Activated CD4-positive, alpha-beta T cell treated with anti-CD3 and anti-CD28 coated beads for 48 hours (primary cell): ENCODE data around the gene MYRFL.
"Not testable (repeated sequence)": the region's sequence is repeated elsewhere in the genome, so short reads cannot be mapped to it uniquely, and the experiment has no call there.

ENCODE experiments used
- DNase-seq: peaks from one replicate; pipeline ENCODE4 v3.0.0-alpha.2; 2020

MYRFL gene

GRCh38 chr12:69844416-69844815 lies 19.4 kb downstream of the MYRFL start:
- DNase-seq = no peak

GRCh38 chr12:69844836-69845235 lies 19.8 kb downstream of the MYRFL start:
- no peak for DNase-seq

GRCh38 chr12:69846976-69847375 lies 21.9 kb downstream of the MYRFL start:
- DNase-seq = no peak

DNA sequence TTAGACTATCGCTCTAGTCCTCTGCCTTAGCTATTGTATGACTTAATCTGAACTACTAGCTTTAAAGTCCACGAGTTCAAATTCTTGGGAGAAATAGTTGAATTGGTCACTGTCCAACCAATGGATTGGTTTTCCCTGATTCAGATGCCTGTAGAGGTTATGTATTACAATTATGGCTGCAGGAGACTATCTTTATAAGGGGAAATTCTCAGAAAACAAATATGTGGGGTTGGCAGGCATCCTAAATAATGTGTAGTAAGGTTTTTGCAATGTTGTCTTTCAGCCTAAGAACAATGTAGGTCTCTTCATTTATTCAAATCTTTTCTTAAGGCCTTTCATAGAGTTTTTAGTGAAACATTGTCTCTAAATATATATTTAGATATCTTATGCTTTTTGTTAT lies 26.9 kb downstream of the MYRFL start:
- DNase-seq = no peak

GRCh38 chr12:69853176-69853961 lies 28.3 kb downstream of the MYRFL start:
- not testable (repeated sequence) for DNase-seq

DNA sequence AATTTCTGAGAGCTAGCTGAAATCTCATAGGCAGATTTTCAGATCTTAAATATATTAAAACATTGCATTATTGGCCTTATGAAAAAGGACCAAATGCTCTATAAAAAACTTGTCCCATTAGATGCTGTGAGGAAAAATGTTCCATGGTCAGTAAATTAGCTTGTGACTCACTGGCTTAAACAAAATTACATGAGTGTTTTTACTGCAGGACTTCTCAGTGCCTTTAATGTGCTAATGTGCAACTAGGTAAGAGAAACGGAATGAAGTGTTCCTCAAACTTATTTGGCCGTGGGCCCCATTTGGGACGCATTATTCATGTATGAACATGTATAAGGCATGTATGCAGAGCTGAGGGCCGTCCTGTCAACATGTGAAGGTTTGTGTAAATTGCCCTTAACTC lies 41.7 kb downstream of the MYRFL start:
- no peak for DNase-seq

- no peak for DNase-seq
These were observed 43.7 kb downstream of the MYRFL start for GRCh38 chr12:69868695-69869094.

DNA sequence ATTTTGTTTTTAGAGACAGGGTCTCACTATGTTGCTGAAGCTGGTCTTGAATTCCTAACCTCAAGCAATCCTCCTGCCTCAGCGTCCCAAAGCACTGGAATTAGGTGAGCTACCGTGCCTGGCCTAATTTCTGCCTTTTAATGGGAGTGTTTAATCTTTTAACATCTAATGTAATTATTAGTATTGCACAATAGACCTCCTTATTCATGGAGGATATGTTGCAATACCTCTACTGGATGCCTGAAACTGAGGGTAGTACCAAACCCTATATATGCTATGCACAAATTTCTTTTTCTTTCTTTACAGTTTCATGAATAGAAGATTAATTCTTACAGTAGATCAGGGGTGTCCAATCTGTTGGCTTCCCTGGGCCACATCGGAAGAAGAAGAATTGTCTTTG lies 47.8 kb downstream of the MYRFL start:
- no peak for DNase-seq

GRCh38 chr12:69873429-69873828 lies 48.4 kb downstream of the MYRFL start:
- no peak for DNase-seq

- no peak for DNase-seq
These were observed 49.6 kb downstream of the MYRFL start for GRCh38 chr12:69874606-69875005.

GRCh38 chr12:69875416-69875935 lies 50.4 kb downstream of the MYRFL start:
- DNase-seq = no peak

DNA sequence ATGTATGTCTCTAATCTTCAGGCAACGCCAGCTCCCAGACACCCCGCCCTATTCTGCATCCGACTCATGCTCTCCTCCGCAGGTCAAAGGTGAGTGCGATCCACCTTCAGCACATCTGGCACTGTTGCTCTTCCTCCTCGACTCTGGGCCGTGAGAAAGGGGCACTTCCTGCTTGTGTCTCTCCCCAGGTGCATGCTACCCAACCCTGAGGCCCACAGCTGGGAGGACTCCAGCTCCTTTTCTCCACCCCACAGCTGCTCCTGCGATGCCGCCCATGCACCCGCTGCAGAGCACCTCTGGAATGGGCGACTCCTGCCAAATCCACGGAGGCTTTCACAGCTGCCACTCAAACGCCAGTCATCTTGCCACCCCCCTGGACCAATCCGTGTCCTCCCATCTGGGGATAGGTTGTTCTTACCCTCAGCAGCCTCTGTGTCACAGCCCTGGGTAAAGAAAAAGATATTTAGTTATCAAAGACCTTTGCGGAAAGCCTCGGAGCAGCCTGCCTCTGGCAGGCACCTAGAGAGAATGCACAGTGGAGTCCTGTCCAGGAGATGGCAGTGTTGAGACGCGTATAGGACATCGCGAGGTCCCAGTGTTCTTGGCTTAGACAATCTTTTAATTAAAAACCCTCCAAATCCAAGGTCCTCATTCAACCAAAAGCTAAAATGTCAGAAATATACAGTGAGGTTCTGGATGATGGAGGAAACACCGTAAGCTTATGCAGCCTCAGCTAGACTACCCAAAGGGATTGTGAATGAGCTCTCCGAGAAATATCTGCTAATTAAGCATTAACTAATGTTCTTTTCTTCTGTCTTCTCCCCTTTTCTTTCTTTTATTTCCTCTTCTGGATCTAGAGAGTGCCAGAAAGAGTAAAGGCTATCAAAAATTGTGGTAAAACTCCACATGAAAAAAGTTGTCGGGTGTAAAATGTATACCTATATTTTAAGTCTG lies 54.3 kb downstream of the MYRFL start:
- peak; percentile 74 for DNase-seq

- DNase-seq = no peak
These were observed 55.5 kb downstream of the MYRFL start for GRCh38 chr12:69880571-69880970.

GRCh38 chr12:69881771-69882170 lies 56.7 kb downstream of the MYRFL start:
- no peak for DNase-seq

DNA sequence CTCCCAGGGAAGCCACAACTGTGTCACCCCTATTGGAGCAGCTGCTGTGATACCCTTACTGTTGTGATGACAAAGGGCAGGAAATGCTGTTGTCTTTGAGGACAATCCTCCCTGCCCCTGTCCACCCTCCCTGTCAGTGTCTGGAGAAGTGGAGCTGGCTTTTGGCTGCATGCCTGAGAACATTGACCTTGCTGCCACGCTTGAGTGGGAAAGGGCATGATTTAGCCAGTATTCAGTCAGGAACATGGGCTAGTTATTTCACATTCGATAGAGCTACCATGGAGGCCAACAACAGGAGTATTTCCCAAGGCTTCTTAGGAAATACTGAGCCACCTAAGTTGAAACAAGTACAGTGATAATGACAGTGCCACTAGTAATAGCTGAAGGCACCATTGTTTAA lies 59.4 kb downstream of the MYRFL start:
- DNase-seq = no peak

- no peak for DNase-seq
These were observed 60.6 kb downstream of the MYRFL start for GRCh38 chr12:69885658-69886057.

GRCh38 chr12:69886109-69886508 lies 61.1 kb downstream of the MYRFL start:
- no peak for DNase-seq

GRCh38 chr12:69886715-69887114 lies 61.7 kb downstream of the MYRFL start:
- DNase-seq = no peak

- DNase-seq = no peak
These were observed 63.9 kb downstream of the MYRFL start for GRCh38 chr12:69888901-69889300.

DNA sequence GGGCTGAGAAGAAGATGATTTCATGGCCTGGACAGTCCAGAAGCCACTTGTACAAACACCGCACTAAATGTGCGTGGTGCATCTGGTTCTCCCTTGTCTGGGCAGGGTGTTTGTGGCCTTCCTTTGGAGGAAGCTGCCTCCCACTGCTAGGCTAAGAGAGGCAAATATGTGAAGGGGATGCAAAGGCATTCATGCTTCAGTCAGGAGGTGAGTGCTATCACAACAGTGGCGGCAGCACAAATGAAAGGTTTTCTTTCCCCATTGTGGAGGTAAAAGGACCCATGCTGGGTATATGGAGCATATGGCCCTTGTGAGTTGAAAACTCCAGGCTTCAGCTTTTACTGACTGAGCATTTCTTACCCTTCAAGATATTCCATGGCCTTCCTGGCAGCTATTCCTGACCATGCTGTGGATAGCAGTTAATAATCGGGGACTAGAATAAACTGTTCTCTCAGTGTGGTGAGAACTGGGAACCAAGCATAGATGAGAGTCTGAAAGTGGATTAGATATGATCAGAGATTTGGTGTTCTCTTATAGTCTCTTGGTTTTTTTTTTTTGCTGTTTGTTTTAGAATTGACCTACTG lies 69.9 kb downstream of the MYRFL start:
- DNase-seq = no peak

DNA sequence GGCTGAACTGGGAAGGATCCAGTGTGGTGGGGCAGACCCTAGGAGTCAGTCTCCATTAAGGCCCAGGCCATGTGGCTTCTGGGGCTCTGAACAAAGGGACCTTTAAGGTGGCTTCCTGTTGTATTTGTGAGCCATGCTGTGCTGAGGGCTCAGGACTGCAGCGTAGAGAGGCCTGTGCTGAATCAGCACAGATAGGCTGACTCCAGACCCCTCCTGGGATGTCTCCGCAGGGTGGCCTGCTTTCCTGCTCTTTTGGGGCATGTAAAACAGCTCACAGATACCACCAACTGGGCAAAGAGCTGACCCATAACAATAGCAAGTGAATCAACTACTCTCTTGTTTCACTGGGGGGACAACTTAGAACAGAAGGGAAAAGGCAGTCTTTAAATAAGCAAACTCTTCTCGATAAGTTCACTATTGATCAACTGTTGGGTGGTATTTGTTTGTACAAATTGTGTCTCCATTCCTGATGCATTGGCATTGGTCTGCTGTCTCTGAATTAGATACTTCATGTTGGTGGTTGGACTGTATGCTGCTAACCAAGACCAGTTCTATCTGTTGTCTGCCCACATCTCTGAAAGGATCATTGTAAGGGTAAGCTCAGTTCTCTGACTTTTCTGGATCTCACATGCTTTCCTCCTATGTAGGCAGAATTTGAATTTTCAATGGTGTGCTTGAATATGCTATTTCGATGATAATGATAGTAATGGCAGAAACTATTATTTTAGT lies 71.8 kb downstream of the MYRFL start:
- DNase-seq = no peak

DNA sequence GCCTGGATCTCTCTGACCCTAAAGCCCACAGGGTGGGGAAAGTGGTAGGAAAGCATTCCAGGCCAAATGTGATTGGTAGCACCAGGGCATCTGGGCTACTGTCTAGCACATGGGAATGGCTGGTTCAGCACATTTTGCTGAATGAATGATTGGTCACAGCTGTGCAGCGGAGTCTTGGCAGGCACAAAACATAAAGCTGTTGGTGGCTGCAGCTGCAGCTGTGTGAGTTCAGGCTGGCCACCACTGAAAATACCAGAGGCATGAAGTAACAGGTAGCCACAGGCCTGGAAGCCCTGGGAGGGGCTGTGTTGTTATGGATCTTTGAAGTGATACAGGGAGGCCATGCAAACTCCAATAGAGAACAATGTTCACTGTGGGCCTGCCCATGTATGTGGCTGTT lies 72.7 kb downstream of the MYRFL start:
- DNase-seq = no peak

DNA sequence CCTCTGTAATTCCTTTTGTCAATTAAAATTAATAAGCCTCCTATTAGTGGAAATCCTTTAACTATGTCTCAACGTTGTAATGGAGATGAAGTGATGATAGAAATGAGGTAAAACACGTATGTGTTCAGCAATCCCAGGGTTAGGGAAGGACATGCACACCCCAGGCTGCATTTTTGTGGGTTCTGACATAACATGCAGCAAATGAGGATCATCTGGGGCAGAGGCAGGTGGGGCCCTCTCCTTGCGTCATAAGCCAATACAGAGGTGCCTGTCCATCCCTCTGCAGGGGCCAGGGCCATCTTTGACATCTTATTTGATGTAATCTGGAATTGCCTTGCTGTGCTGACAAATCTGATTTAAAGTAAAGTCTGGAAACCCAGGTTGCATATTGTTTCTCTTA lies 73.2 kb downstream of the MYRFL start:
- no peak for DNase-seq
